OCI-LY7 (cell line): ENCODE measurements around the gene ANK3. TPM values are rescaled to one million over a fixed set of nuclear protein-coding genes. Genes with fewer than 3 reads are reported as not detected.

Experiments
- BruUV-seq: library from RNA; stranded (reverse); fragments of 400-500 nt; replicated peaks from 2 replicates; lab custom pipeline; 2021; lab: Mats Ljungman, UMichigan
- CTCF ChIA-PET: fragments of 300-600 bp; sonication (Branson Sonifier 250); formaldehyde crosslinking; loops from one replicate; lab custom pipeline; 2022; ENCODE audit warnings: antibody characterized with exemption; ENCODE audit not compliant: unreplicated experiment; lab: Charles Lee
- POLR2A ChIA-PET: fragments of 300-600 bp; sonication (Branson Sonifier 250); formaldehyde crosslinking; loops from one replicate; lab custom pipeline; 2022; ENCODE audit warnings: antibody characterized with exemption; lab: Charles Lee
- DNase-seq: peaks from one replicate; pipeline ENCODE4 v3.0.0-alpha.2; 2015; ENCODE audit warnings: low spot score
- H2AFZ ChIP-seq: fragments of 200-600 bp; sonication (generic), shearing (Covaris generic); 2 replicates; pipeline ENCODE4 v1.6.1; 2014; ENCODE audit warnings: mild to moderate bottlenecking, antibody characterized with exemption, low read length, moderate library complexity
- H3K27ac ChIP-seq: fragments of 200-600 bp; sonication (generic); 2 replicates; pipeline ENCODE4 v1.5.1; 2014; ENCODE audit warnings: mixed run types, low read depth, mild to moderate bottlenecking, moderate library complexity, low read length, inconsistent platforms; ENCODE audit not compliant: poor library complexity, severe bottlenecking
- H3K36me3 ChIP-seq: fragments of 200-600 bp; sonication (generic); 2 replicates; pipeline ENCODE4 v1.6.1; 2014; ENCODE audit warnings: mild to moderate bottlenecking, antibody characterized with exemption, low read length, moderate library complexity, mixed read lengths; ENCODE audit not compliant: insufficient read depth
- H3K4me1 ChIP-seq: fragments of 200-600 bp; sonication (generic); 2 replicates; pipeline ENCODE4 v1.5.1; 2014; ENCODE audit warnings: mild to moderate bottlenecking, low read length; ENCODE audit not compliant: insufficient read depth, poor library complexity, severe bottlenecking
- H3K4me2 ChIP-seq: fragments of 200-600 bp; sonication (generic); 2 replicates; pipeline ENCODE4 v1.6.1; 2014; ENCODE audit warnings: mild to moderate bottlenecking, low read length
- H3K4me3 ChIP-seq: fragments of 200-600 bp; sonication (generic); 2 replicates; pipeline ENCODE4 v1.5.1; 2014; ENCODE audit warnings: mild to moderate bottlenecking, low read depth, low read length; ENCODE audit not compliant: poor library complexity, severe bottlenecking
- H3K79me2 ChIP-seq: fragments of 200-600 bp; sonication (generic); 2 replicates; pipeline ENCODE4 v1.6.1; 2016; ENCODE audit warnings: low read depth, mild to moderate bottlenecking, low read length, moderate library complexity, mixed read lengths; ENCODE audit not compliant: insufficient read depth
- H3K9me2 ChIP-seq: fragments of 200-600 bp; sonication (generic); 2 replicates; pipeline ENCODE4 v1.6.1; 2016; ENCODE audit warnings: mild to moderate bottlenecking, low read length, mixed read lengths; ENCODE audit not compliant: insufficient read depth
- H3K9me3 ChIP-seq: fragments of 200-600 bp; sonication (generic); 2 replicates; pipeline ENCODE4 v1.6.1; 2014; ENCODE audit warnings: mild to moderate bottlenecking, mixed run types, low read length, mixed read lengths
- H4K20me1 ChIP-seq: fragments of 200-600 bp; sonication (generic); 2 replicates; pipeline ENCODE4 v1.6.1; 2014; ENCODE audit warnings: mild to moderate bottlenecking, antibody characterized with exemption, low read length, moderate library complexity, mixed read lengths; ENCODE audit not compliant: insufficient read depth
- CTCF ChIP-seq: fragments of 200-600 bp; sonication (generic); conservative IDR thresholded peaks from 2 replicates; pipeline ENCODE4 v1.5.1; 2014; ENCODE audit warnings: mild to moderate bottlenecking, antibody characterized with exemption, low read length, moderate library complexity, mixed read lengths
- EZH2phosphoT487 ChIP-seq: fragments of 200-600 bp; sonication (generic); IDR thresholded peaks from 2 replicates; pipeline ENCODE4 v1.6.1; 2018; ENCODE audit warnings: low read depth, borderline replicate concordance, mild to moderate bottlenecking, mixed run types, antibody characterized with exemption, low read length, moderate library complexity, mixed read lengths
- intact Hi-C: fragments of 100-400 bp; cut with micrococcal nuclease; formaldehyde crosslinking; loops from one replicate; pipeline ENCODE4 v1.10.0; 2022; ENCODE audit not compliant: unreplicated experiment
- total RNA-seq, 2 experiments: library from RNA; depleted of rRNA in 1 of 2; stranded (reverse); fragments of >200 nt in 1 of 2; shearing (Covaris generic) in 1 of 2; gene quantifications; 2 replicates each; pipeline ENCODE4 v1.2.3, GENCODE V29; 2014 to 2022

ANK3 gene
- total RNA-seq, 2 experiments from 2014 or later, result 0.13 to 0.49 TPM

GRCh38 chr10:60110739-60111138 lies 278.9 kb downstream of the ANK3 start:
- Histone ChIP-seq H3K36me3 (no peaks in the 10 kb centered on the region), H3K27ac (no peak overlapping the region), H3K9me2 (no peaks in the 10 kb centered on the region), H4K20me1 (no peaks in the 10 kb centered on the region), H3K79me2 (no peaks in the 10 kb centered on the region), H3K4me2 (no peak overlapping the region), H3K9me3 (no peaks in the 10 kb centered on the region), H3K4me1 (peaks cover 3% of the 10 kb centered on the region), H3K4me3 (no peak overlapping the region), H2AFZ (no peak overlapping the region)
- BruUV-seq, result no TSS peak
- ChIA-PET POLR2A (interaction anchor here (1.6 kb wide), 1 partner anchor 99 kb away, joined by 3 read pairs; no protein-coding TSS in a partner anchor), CTCF (no interaction called here)
- no peak for DNase-seq
- TF ChIP-seq CTCF (no peak), EZH2phosphoT487 (no peak)
- intact Hi-C loops, result no loop called here

- no TSS peak for BruUV-seq
- Histone ChIP-seq H3K4me1 (no peaks in the 10 kb centered on the region), H3K4me2 (no peak overlapping the region), H4K20me1 (no peaks in the 10 kb centered on the region), H3K9me2 (no peaks in the 10 kb centered on the region), H2AFZ (no peak overlapping the region), H3K9me3 (no peaks in the 10 kb centered on the region), H3K36me3 (no peaks in the 10 kb centered on the region), H3K27ac (no peak overlapping the region), H3K79me2 (no peaks in the 10 kb centered on the region), H3K4me3 (no peak overlapping the region)
- ChIA-PET POLR2A (no interaction called here), CTCF (no interaction called here)
- TF ChIP-seq CTCF (no peak), EZH2phosphoT487 (no peak)
- DNase-seq, result no peak
- intact Hi-C loops, result no loop called here
These were observed 282.2 kb downstream of the ANK3 start for GRCh38 chr10:60107308-60107976.

DNA sequence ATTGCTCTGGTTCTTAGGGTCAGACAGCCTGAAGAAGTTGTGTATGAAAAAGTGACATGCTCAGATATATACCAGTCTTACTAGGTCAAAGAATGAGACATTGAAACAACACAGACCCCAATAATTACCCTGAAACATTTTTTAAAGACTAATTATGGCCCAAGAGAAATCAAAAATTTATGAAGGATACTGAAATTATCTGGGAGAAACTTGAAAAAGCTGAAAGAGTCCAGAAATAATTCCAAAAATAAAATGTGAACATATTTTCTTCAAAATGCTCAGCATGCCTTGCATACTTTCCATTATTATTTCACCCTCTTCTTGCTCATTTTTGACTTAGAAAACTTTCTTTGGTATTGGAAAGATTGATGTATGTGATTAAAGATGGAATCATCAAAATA lies 284.4 kb downstream of the ANK3 start:
- Histone ChIP-seq H3K79me2 (no peaks in the 10 kb centered on the region), H4K20me1 (no peaks in the 10 kb centered on the region), H3K9me2 (no peaks in the 10 kb centered on the region), H3K4me1 (no peaks in the 10 kb centered on the region), H3K4me2 (no peak overlapping the region), H3K4me3 (no peak overlapping the region), H3K27ac (no peak overlapping the region), H3K36me3 (no peaks in the 10 kb centered on the region), H3K9me3 (no peaks in the 10 kb centered on the region), H2AFZ (no peak overlapping the region)
- CTCF ChIA-PET, result no interaction called here
- POLR2A ChIA-PET, result no interaction called here
- DNase-seq, result no peak
- BruUV-seq, result no TSS peak
- TF ChIP-seq CTCF (no peak), EZH2phosphoT487 (no peak)
- intact Hi-C loops, result no loop called here
